CD4-positive, alpha-beta T cell treated with Interferon alpha-2 for 1 hour (primary cell): Measurements from ENCODE around the gene SLC24A4.

Experiments used
- DNase-seq, 2 donors: peaks; one replicate each; pipeline ENCODE4 v3.0.0-alpha.2; 2020 to 2022

Gene SLC24A4

DNA sequence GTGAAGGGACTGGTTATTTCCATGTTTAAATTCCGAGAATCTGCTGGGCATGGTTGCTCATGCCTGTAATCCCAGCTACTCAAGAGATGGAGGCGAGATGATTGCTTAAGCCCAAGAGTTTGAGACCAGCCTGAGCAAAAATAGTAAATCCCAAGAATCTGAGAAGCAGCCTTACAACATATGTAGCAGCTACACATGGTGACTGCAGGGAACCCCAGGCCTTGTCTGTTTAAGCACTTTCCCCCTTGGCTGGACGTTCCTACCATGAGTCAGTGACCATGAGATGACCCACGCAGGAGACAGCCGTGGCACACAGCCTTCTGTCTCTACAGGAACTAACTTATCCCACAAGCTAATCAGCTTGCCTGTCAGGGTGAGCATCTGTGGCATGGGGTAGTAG lies 5.5 kb upstream of the SLC24A4 start:
- DNase-seq = no peak

DNA sequence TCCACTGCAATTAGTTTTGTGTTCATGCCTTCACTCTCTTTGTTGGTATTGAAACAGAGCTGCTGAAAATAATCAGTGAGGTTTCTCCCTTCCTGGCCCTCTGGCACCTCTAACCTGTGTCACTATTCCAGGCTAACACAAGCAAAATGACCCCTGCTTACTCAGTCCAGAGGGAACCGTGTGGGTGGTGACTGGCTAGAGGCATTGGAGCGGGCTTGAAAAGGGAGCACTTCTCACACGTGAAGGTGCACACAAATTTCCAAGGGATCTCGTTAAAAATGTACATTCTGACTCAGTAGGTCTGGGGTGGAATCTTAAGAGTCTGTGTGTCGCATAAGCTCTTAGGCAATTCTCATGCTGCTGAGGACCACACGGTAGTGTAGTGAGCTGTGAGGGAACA lies 1.3 kb upstream of the SLC24A4 start:
- no peak for DNase-seq

DNA sequence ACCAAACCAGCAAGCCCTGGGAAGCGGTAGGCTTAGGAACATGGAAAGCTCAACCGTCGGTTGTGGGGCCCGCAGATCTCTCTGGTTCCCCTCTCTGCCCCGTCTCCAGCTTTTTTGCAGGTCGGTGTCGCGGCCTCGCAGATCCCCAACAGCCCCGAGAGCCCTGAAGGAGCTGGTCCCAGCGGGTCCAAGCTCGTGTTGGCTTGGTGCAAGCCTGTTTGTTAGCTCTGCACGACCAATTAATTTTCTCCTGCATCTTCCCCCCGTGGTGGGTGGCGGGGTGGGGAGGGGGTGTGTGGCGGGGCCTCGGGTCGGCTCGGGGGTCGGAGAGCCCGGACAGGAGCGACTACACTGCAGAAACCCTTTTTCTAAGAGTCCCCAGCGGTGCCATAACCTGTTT lies 449 bp upstream of the SLC24A4 start:
- DNase-seq = no peak

DNA sequence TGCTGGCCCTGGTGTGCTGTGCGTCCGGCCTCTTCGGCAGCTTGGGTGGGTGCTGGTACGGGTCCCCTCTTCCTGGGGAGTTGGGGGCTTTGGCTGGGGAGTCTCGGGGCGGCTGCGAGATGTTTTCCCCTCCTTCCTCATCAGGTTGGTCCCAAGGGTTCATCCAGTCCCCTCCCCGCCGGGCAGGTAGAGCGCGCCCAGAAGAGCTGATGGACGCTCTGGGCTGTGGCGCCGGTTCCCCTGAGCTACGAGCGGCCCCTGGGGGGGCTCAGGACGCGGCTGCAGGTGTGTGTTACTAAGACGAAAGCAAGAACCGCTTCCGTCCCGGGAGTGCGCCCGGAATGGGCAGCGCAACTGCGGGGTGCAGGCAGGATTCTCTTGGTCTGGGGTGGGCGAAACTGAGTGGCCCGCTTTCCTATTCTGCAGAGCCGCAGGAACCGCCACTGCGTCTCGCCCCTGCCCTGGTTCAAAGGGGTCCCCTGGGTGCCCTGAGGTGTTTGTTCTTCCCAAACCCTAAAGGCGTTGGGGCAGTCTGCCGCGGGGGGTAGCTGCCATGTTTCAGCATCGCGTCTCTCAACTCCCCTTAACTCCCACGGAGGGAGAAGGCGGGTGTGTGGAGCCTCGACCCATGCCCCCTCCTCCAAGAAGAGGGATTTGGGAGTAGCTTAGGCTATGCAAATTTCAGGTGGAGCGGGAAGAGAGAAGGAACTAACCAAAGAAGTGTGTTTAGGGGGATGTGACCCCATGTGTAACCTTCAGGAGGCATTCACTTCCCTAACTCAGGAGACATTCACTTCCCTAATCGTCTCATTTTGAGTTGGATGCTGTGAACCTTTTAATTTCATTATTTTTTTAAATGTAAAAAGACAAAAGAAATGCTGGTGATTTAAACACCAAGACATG lies 1.2 kb downstream of the SLC24A4 start:
- DNase-seq = no peak

DNA sequence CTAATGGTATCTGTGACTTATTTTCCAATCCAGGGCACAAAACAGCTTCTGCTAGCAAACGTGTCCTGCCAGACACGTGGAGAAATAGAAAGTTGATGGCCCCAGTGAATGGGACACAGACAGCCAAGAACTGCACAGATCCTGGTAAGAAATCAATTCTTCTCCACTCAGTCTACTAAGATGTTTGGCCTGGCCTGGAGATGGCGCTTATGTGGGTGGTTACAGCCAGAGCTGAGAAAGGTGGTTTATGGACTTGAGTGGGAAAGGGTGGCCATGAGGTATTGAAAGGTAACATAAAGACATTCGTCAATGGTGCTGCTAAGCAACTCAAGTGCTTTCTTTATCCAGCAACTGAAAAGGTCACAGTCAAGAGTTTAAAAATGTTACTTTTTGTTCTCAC lies 2.9 kb downstream of the SLC24A4 start:
- peak in 1 of 2 donors; percentile 13 for DNase-seq

DNA sequence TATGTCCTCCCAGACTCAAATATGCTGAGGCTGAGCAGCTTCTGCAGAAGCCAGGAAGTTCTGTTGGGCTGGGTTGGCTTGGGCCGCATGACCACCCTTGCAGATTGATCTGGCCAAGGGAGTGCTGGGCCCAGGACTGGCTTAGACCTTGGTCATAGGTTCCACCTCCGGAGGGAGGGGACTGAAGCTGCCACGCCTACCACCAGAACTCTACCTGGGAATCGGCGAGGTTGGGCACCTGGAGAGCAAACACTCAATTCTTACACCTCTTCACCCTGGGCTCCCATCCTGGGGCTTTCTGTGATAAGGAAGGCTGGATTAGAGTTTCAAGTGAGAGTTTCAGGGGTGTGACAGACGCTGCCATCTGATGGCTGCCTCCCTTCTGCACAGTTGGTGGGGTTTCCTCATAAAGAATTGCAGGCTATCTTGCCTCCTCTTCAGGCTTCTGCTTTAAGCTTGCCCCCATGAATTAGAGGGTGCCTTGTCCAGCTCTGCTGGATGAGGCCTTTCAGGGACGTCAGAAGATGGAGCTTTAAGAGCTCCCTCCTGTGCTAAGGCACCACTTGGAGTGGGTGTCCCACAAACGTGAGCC lies 5.8 kb downstream of the SLC24A4 start:
- no peak for DNase-seq

DNA sequence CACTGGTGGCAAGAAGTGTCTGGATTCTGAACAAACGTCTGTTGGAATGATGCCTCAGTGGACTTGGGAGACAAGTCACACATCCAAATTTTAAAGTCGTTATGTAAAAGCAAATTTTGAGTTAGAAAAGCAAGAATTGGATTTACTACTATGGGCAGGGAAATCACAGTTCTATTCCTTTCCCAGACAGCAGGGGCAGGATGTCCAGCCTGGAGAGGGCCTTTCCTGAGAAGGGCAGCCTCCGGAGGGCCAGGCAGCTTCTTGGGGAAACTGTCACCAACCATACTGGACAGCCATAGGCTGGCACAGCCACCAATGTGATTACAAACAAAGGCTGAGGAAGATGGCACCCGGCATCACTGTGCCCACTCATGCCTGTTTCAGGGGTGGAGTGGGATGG lies 11.1 kb downstream of the SLC24A4 start:
- DNase-seq = no peak

DNA sequence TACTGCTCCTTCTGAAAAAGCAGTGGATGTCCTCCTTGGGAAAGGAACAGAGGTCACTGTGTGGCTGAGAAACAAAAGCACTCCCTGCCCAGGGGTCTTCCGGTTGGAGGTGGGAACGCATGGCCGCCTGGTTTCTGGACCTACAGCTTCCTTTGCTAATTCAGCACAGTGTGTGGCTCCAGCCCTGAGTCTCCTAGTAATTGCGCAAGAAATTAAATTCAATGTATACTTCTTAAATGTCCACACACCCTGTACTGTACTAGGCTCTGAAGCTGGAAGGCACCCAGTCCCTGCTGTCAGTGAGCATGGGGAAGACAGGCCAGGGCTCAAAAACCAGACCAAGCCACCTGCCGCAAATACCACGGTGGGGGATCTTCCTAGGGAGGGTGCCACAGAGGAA lies 13.4 kb downstream of the SLC24A4 start:
- DNase-seq = no peak

DNA sequence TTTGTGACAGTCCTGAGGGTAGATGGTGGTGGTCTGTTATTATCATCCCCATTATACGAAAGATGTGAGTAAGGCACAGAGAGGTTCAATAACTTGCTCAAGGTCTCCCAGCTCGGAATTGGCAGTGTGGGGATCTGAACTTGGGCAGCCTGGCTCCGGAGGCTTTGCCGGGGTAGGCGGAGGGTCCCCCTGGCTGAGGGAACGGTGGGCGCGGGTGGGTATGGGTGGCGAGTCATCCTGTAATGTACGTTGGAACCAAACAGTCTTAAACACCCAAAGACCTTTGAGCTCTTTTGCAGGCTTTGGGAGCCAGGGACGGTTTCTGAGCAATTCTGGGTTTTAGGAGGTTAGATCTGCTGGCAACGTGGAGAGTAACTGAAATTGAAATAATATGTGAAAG lies 16.5 kb downstream of the SLC24A4 start:
- no peak for DNase-seq

DNA sequence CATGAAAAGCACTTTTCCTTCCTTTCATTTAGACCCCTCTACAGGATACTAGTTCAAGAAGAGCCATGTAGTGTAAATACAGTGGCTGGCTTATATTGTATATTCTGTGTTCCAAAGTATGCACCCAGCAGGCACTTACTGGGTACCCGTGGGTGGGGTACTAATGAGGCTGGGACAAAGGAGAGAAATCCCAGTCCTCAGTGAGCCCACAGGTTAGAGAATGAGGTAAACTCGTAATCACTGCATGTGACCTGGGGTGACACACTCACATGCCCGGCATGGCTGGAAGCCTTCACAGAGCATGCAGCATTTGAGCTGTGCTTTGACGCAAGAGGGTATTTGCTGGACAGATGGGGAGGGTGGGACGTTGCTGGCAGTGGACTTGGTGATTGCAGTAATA lies 17.1 kb downstream of the SLC24A4 start:
- DNase-seq = no peak

DNA sequence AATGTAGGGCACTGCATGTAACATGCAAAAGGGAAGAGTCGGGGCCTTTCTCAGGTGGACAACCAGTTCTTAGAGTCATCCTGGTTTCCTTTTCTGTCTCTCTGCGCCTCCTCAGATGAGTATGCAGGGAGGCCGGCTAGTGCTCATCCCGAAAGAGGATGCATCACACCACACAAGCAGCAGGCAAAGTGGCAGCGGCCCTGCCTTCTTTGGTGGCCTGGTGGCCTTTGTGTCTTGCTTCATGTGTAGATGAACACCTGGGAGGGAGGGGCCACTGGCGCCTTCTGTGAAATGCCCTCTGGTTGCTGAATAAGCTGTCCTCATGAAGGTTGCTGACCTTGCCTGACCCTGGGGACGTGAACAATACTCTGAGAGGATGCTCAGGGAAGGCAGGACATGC lies 18.0 kb downstream of the SLC24A4 start:
- DNase-seq = no peak

DNA sequence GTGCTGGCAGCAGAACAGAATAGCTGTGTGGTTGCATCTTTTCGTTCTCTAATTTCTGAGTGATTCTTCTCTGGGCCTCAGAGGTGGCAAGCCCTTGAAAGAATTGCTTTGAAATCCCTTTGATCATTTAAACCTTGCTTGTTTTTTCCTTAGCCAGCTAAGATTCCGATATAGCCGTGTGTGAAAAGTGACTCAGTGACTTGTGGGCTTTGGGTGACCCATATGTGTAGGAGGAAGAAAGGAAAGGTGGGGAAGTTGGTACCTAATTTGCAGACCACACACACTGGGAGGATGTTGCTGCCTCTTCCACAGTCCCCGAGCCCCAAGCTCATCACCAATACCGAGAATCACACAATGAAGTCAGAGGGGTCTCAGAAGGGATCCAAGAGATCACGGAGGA lies 18.8 kb downstream of the SLC24A4 start:
- no peak for DNase-seq

DNA sequence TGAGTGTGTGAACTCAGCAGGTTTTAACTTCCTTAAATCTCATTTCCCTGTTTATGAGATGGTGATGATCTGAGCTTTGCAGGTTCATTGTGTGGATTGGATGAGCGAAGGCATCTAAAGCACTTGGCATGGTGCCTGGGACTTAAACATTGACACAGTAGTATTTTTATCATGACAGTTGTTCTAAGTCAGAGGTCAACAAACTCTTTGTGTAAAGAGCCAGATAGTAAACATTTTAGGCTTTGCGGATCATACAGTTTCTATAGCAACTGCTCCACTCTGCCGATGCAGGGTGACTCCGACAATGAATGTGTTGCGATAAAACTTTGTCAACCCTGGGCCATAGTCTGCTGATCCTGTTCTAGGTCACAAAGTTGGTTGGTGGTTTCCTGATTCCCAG lies 25.2 kb downstream of the SLC24A4 start:
- DNase-seq = no peak

DNA sequence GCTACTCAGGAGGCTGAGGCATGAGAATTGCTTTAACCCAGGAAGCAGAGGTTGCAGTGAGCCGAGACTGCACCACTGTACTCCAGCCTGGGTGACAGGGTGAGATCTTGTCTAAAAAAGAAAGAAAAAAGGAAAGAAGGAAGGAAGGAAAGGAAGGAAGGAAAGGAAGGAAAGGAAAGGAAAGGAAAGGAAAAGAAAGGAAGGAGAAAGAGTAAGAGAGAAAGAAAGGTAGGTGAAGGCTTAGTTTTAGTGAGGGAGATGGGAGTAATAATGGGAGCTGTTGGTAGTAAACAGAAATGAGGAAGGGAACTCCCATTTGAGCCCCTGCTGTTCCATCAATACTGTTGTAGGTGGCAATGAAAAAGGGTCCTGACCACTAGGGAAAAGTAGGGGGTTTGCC lies 28.8 kb downstream of the SLC24A4 start:
- DNase-seq = no peak

DNA sequence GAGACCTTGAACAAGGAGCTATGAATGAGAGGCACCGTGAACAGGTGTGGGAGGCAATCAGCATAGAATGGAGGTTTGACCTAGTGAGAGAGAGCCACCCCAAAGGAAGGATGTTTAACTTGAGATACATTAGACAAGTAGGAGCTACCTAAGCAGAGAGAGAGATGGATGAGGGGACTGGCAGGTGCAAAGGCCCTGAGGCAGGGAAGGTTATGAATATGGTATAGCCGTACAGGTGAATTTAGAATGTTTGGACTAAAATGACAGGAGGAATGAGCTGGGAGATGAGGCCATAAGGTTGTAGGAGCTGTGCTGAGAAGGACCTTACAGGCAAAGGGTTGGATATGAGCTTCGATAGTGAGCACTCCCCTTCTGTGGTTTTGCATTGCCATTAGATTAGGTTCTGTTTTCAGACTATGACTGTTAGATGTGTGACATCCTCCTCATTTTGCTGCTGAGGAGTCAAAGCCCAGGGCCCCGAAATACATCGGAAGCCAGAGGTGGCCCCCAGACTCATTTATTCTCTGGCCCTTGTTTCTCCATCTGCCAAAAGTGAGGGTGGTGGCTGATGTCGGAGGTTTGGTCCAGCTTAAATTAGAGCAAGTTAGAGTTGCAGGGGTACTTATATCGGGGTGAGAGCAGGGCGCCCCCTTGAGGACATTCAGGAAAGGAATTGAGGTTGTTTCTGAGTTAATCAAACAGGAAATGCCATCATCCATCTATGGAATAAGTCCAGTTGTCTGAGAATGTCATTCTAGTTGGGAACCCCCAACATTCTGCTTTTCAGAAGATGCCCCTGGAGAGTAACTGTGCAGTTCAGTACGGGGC lies 29.4 kb downstream of the SLC24A4 start:
- peak; percentile 9 to 18 for DNase-seq

DNA sequence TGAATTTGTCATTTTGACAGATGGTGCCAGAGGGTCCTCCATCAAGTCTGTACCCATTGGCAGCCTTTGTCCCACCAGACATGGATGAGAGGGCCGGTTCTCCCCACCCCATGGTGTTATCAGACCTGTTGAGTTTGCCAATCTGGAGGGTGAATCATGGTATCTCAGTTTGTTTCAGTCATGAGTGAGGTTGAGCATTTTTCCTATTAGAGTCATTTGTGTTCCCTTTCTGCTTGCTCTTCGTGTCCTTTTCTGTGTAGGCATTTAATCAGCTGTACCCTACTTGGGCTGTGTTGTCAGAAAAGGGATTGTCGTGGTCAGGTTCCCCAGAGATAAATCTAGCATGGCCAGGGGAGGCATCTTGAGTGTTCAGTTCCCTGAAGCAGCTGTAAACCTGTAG lies 30.5 kb downstream of the SLC24A4 start:
- DNase-seq = no peak

DNA sequence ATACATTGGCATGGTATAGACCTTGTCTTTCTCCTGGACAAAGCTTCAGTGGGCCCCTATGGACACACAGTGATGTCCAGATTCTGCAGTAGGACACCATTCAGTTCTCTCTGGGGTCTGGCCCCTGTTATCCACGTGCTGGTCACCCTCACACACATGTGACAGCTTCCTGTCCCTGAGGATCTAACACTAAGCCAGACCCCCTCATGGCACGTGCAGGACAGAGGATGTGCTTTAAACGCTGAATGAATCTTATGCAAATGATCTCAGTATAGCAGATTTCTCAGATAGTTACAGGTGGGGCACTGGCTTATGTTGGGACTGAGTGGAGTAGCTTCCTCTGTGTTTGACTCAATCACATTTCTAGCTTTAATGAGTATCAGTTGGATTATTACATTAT lies 33.7 kb downstream of the SLC24A4 start:
- no peak for DNase-seq

DNA sequence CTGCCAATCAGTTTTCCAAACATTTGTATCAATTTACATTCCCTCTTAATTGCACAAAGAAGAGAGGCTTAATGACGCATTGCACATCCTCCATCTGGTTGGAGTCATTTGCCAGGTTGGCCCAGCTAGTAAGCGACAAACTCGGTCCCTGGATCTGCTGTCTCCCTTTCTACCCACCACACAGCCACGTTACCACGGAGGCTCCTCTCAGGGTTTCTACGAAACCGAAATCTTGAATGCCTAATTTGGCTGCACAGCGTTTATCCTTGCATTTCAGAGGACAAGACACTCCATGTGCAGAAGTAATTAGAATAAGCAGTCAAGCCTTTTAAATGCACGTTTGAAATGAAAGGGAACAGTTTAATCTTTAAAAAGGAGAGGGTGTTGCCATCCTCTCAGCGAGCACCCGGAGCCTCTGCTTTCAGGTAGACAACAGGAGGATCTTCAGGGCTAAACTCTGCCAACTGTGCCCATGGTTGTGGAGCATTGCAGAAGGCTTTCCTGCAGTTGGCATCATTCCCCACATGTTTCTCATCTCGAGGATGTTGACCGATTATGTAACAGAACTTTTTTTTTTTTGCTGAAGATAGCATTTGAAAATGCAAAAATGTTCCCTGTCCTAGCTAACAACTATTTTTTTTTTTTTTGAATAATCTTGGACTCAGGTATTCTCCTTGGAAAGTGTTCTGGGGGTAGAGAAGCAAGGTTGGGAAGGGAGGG lies 37.8 kb downstream of the SLC24A4 start:
- no peak for DNase-seq

DNA sequence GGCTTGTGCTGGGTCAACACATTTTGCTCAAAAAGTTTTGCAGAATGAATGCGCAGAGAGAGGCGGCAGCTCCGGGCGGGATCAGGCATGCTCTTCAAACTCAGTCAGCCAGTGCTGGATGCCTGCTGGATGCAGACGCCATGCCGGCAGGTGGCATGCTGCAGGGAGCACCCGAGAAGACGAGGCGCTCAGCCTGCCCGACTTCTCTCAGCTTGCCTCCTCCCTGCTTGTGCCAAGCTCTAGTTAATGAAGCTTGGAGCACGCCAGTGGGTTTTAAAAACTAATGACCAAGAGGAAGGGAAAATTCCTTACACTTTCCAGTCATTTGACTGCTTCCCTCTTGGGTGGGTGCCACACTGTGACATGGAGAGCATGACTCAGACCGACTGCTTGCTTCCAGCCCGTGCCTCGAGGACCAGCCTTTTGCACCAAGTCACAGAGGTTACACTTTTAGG lies 39.8 kb downstream of the SLC24A4 start:
- no peak for DNase-seq

DNA sequence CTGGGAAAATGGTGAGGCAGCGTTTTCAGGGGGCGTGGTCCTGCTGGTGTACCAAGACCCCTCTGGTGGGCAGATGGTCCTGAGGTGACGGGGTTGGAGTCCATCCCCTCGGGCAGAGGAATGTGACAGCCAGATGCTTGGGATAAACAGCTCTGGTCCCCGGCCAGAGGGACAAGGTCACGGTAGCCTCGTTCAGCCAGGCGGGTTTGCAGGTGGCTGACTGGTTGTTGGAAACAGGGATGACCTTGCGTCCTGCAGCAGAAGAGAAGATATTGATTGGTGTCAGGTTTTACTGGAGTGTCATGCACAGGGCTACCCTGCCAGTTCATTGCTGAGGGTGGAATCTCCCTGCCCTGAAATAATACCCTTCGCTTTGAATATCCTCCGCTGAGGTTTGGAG lies 43.3 kb downstream of the SLC24A4 start:
- no peak for DNase-seq

DNA sequence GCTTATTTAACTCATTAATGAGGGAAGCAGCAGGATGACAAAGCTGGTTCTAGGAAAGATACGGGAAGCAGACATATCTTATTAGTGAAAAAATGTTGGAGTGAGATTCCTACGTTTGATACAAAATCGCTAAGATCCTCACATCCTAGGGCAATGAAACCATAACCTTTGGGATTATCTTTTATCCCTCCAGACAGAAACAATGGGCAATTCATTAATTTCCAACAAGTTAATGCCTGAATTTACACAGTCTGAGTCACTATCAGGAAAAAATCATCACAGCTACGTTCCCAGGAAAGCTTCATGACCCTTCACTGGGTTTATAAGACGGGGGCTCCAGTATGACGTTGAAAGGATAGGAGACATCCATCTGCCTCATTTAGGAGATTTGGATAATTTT lies 45.0 kb downstream of the SLC24A4 start:
- no peak for DNase-seq

DNA sequence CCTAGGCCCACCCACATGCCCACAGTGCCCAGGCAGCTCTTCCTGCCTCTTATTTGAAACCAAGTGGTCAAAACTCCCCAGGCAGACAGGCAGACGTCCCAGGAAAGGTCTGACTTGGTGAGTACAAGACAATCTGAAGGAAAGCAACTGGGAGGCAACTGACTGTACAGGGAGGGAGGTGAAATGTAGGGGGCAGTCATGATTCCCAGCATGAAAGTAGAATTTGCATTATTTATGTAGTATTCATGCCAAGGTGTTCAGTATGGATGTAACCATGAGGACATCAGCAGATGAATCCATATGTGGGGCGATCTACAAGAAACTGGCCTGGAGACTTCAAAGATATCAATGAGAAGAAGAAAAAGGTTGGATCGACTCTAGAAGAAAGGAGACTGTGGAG lies 46.1 kb downstream of the SLC24A4 start:
- DNase-seq = no peak

DNA sequence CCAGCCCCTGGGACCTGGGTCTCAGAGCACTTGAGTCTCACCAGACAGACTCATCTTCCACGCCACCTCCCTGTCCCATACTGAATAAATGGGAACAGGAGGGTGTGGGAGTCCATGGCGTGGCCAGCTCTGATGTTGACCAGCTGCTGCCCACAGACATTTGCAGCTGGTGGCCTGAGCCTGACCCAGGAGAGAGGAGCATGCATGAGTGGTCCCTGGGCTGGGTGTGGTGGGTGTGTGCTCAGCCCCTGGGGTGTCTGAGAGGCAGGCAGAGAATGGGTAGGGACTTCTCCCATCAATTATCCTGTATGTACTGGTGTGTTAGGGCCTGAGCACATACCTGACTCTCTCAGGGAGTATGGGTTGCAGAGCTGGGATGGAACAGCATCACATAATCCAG lies 49.3 kb downstream of the SLC24A4 start:
- no peak for DNase-seq
